OCI-LY1 (cell line): ENCODE measurements around the gene GUK1.

Source experiments
- H2AFZ ChIP-seq: fragments of 200-600 bp; sonication (generic), shearing (Covaris generic); 2 replicates; pipeline ENCODE4 v1.6.0; 2014; ENCODE audit warnings: antibody characterized with exemption, mild to moderate bottlenecking, low read length
- H3F3A ChIP-seq: fragments of 200-600 bp; sonication (generic), shearing (Covaris generic); 2 replicates; pipeline ENCODE4 v1.6.0; 2014; ENCODE audit warnings: mild to moderate bottlenecking, antibody characterized with exemption, low read length, moderate library complexity; ENCODE audit not compliant: insufficient read depth
- H3K27ac ChIP-seq: fragments of 200-600 bp; sonication (generic); 2 replicates; pipeline ENCODE4 v1.5.1; 2014; ENCODE audit warnings: low read length, mixed run types, mild to moderate bottlenecking, low read depth; ENCODE audit not compliant: poor library complexity, severe bottlenecking
- H3K27me3 ChIP-seq: fragments of 200-600 bp; sonication (generic); 2 replicates; pipeline ENCODE4 v1.6.0; 2014; ENCODE audit warnings: antibody characterized with exemption, mild to moderate bottlenecking, low read length, moderate library complexity; ENCODE audit not compliant: insufficient read depth
- H3K36me3 ChIP-seq: fragments of 200-600 bp; sonication (generic); 2 replicates; pipeline ENCODE4 v1.6.1; 2014; ENCODE audit warnings: mild to moderate bottlenecking, antibody characterized with exemption, low read length, moderate library complexity, mixed read lengths; ENCODE audit not compliant: insufficient read depth
- H3K4me1 ChIP-seq: fragments of 200-600 bp; sonication (generic); 2 replicates; pipeline ENCODE4 v1.5.1; 2014; ENCODE audit warnings: mild to moderate bottlenecking, low read length, moderate library complexity; ENCODE audit not compliant: insufficient read depth, severe bottlenecking
- H3K4me2 ChIP-seq: fragments of 200-600 bp; sonication (generic), shearing (Covaris generic); 2 replicates; pipeline ENCODE4 v1.6.1; 2014; ENCODE audit warnings: low read length
- H3K4me3 ChIP-seq: fragments of 200-600 bp; sonication (generic); 2 replicates; pipeline ENCODE4 v1.5.1; 2014; ENCODE audit warnings: low read length, low read depth, mild to moderate bottlenecking, mixed read lengths; ENCODE audit not compliant: poor library complexity, severe bottlenecking
- H3K79me2 ChIP-seq: fragments of 200-600 bp; shearing (Covaris generic); 2 replicates; pipeline ENCODE4 v1.6.1; 2016; ENCODE audit warnings: mixed run types, low read length, mixed read lengths; ENCODE audit not compliant: insufficient read depth
- H3K9ac ChIP-seq: fragments of 200-600 bp; sonication (generic), shearing (Covaris generic); 2 replicates; pipeline ENCODE4 v1.6.1; 2014; ENCODE audit warnings: mild to moderate bottlenecking, low read length, mixed read lengths
- H3K9me2 ChIP-seq: fragments of 200-600 bp; sonication (generic), shearing (Covaris generic); 2 replicates; pipeline ENCODE4 v1.6.1; 2014; ENCODE audit warnings: low read depth, mild to moderate bottlenecking, low read length, mixed read lengths
- H3K9me3 ChIP-seq: fragments of 200-600 bp; shearing (Covaris generic); 2 replicates; pipeline ENCODE4 v1.6.1; 2014; ENCODE audit warnings: low read length, mixed read lengths
- H4K20me1 ChIP-seq: fragments of 200-600 bp; sonication (generic), shearing (Covaris generic); 2 replicates; pipeline ENCODE4 v1.6.0; 2016; ENCODE audit warnings: mild to moderate bottlenecking, low read length; ENCODE audit not compliant: insufficient read depth
- EZH2 ChIP-seq: fragments of 200-600 bp; sonication (generic), shearing (Covaris generic); IDR thresholded peaks from 2 replicates; pipeline ENCODE4 v1.8.0; 2017; ENCODE audit warnings: borderline replicate concordance, mixed run types, mild to moderate bottlenecking, antibody characterized with exemption, low read length, moderate library complexity, mixed read lengths
- TF ChIP-seq, protein P1 (sequence below): fragments of 200-600 bp; sonication (generic), shearing (Covaris generic); IDR thresholded peaks from 2 replicates; pipeline ENCODE4 v1.5.1; 2017; ENCODE audit warnings: mild to moderate bottlenecking, antibody characterized with exemption, low read length, moderate library complexity, mixed read lengths

The GUK1 gene

DNA sequence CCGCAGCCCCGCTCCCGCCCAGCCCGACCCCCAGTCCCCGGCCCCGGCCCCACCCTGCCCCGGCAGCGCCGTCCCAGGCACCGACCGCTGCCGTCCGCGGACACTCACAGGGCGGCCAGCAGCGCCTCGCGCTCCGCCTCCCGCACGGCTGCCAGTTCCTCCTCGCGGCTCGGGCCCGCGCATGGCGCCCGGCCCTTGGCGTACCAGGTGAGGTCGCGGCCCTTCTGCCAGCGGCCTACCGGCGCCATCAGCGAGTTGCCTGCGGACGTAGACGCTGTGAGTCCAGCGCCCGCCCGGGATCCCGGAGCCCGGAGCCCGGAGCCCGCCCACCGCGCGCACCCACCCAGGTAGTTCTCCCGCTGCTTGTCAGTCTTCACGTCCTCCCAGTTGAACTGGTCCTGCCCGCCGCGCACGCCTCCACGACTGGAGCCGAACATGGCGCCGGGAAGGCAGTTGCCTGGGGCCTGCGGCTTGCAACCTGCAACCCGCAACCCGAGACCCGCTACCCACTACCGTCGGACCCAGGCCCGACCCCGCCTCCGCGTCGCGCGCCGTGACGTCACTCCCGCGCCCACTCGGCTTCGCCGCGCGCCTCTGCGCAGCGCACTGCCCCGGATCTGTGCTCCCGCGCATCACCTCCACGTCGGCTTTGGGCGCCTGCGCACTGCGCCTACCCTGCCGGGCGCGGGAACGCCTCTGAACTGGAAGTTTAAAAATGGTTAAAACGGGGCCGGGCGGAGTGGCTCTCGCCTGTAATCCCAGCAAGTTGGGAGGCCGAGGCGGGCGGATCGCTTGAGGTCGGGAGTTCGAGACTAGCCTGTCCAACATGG, 37.1 kb upstream of the GUK1 start, which contains the start of gene C1orf35:
Gene C1orf35, minus strand, starts transcription at position 535 of the 830 bp plus-strand sequence. Its CDS starts 98 bp downstream, at position 437.
- no peaks in the 10 kb centered on the region for H3K9me3 ChIP-seq
- H3K9ac ChIP-seq, result peak within 1 kb of the TSS; percentile 89
- peaks cover 9% of the 10 kb centered on the region for H3F3A ChIP-seq
- no peaks in the 10 kb centered on the region for H3K9me2 ChIP-seq
- H4K20me1 ChIP-seq, result no peaks in the 10 kb centered on the region
- H3K27ac ChIP-seq, result peak within 1 kb of the TSS; percentile 64
- no peaks in the 10 kb centered on the region for H3K27me3 ChIP-seq
- peak within 1 kb of the TSS; percentile 38; the same call in 1 of the 2 replicates for H2AFZ ChIP-seq
- TF ChIP-seq EZH2, result no peak
- TF ChIP-seq, protein P1, sequence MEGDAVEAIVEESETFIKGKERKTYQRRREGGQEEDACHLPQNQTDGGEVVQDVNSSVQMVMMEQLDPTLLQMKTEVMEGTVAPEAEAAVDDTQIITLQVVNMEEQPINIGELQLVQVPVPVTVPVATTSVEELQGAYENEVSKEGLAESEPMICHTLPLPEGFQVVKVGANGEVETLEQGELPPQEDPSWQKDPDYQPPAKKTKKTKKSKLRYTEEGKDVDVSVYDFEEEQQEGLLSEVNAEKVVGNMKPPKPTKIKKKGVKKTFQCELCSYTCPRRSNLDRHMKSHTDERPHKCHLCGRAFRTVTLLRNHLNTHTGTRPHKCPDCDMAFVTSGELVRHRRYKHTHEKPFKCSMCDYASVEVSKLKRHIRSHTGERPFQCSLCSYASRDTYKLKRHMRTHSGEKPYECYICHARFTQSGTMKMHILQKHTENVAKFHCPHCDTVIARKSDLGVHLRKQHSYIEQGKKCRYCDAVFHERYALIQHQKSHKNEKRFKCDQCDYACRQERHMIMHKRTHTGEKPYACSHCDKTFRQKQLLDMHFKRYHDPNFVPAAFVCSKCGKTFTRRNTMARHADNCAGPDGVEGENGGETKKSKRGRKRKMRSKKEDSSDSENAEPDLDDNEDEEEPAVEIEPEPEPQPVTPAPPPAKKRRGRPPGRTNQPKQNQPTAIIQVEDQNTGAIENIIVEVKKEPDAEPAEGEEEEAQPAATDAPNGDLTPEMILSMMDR, result no peak
- H3K4me1 ChIP-seq, result peaks cover 30% of the 10 kb centered on the region
- peak within 1 kb of the TSS; percentile 78 for H3K4me2 ChIP-seq
- H3K79me2 ChIP-seq, result no peaks in the 10 kb centered on the region
- H3K36me3 ChIP-seq, result peaks cover 64% of the 10 kb centered on the region
- H3K4me3 ChIP-seq, result peak within 1 kb of the TSS; percentile 96

GRCh38 chr1:228104526-228105269, 35.4 kb upstream of the GUK1 start:
- Histone ChIP-seq H3K27ac (peak overlapping the region; percentile 52), H3K36me3 (peaks cover 48% of the 10 kb centered on the region; the same call in 1 of the 2 replicates), H2AFZ (no peak overlapping the region), H3K9me2 (no peaks in the 10 kb centered on the region), H3K79me2 (peaks cover 8% of the 10 kb centered on the region), H3K4me3 (peak overlapping the region; percentile 96), H4K20me1 (no peaks in the 10 kb centered on the region), H3F3A (peaks cover 9% of the 10 kb centered on the region), H3K4me2 (peak overlapping the region; percentile 78), H3K9ac (peak overlapping the region; percentile 89; the same call in 1 of the 2 replicates), H3K4me1 (peaks cover 40% of the 10 kb centered on the region), H3K27me3 (no peaks in the 10 kb centered on the region), H3K9me3 (no peaks in the 10 kb centered on the region)
- no peak for TF ChIP-seq EZH2
- TF ChIP-seq, protein P1, result no peak

DNA sequence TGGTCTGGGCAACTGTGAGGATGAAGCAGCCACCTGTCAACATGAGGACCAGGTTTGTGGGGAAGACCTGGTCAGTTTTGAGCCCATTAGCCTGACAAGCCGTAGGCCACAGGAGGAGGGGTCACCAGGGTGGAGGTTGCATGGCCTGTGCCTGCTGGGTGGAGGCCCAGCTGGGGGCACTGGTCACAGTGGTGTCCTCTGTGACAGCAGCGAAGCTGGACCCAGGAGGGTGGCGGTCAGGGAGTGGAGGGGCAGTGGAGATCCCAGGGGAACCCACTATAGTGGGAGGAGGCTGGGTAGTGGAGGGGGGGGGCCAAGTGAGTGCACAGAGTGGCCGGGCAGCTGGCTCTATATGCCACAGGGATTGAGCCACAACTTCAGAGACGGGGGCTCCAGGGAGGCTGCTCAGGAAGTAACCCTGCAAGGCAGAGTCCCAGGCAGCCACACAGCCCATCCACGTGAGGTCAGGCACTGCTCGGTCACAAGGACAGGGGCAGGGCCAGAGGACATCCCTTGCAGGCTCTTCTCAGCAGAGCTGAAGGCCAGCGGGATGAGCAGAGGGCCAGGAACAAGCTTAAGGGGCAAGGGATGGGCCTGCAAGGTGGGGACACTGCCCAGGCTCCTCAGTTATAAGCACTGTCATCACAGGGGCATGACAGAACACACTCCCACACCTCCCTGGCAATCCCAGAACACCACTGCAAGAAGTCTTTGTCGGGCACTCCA, 34.6 kb upstream of the GUK1 start:
- Histone ChIP-seq H3K27me3 (no peaks in the 10 kb centered on the region), H3K9ac (no peak overlapping the region), H3K36me3 (peaks cover 40% of the 10 kb centered on the region; the same call in 1 of the 2 replicates), H3F3A (peaks cover 9% of the 10 kb centered on the region), H4K20me1 (no peaks in the 10 kb centered on the region), H2AFZ (no peak overlapping the region), H3K4me1 (peaks cover 47% of the 10 kb centered on the region), H3K27ac (no peak overlapping the region), H3K9me3 (no peaks in the 10 kb centered on the region), H3K4me3 (no peak overlapping the region), H3K79me2 (peaks cover 8% of the 10 kb centered on the region), H3K9me2 (no peaks in the 10 kb centered on the region), H3K4me2 (no peak overlapping the region)
- TF ChIP-seq EZH2, result no peak
- TF ChIP-seq, protein P1, result no peak
